Measurements from ENCODE around the gene FBLN2. TPM values are rescaled to one million over a fixed set of nuclear protein-coding genes. Genes with fewer than 3 reads are reported as not detected.

The FBLN2 gene
- total and polyA plus RNA-seq, 10 of the 15 experiments (the other 5 are each of a cell fraction or from before 2014, with no cell fraction given) = 0.03 to 0.41 (median 0.12) TPM; not detected in 2

GRCh38 chr3:13524979-13525669 is 23.8 kb upstream of the FBLN2 start (continued):
- no peak for TF ChIP-seq NR2C1 (IDR thresholded peaks at IDR 0.05)
- no peak for TF ChIP-seq RAD51 (IDR thresholded peaks at IDR 0.05)
- no peak for TF ChIP-seq STAT3 (IDR thresholded peaks at IDR 0.05; ENCODE audit: low read depth, low read length)

- Histone ChIP-seq H3K27me3 (replicated peaks in 1 of 2; ENCODE audit: control insufficient read depth in 2 of 2, insufficient read depth in 2 of 2, low read length in 1 of 2) (peaks cover 1 to 2% of the 10 kb centered on the region in 2 experiments; a peak in 2 of 4 replicates), H3K9me3 (replicated peaks; ENCODE audit: control insufficient read depth, insufficient read depth, low read length) (no peaks in the 10 kb centered on the region; the same call in 2 of the 3 replicates), H3K4me3 (no peak overlapping the region), H3K36me3 (ENCODE audit: control insufficient read depth in 2 of 2, insufficient read depth in 2 of 2, low read length in 1 of 2) (no peaks in the 10 kb centered on the region), H3K9ac (ENCODE audit: control insufficient read depth, insufficient read depth, low read length) (no peak overlapping the region), H3K4me1 (ENCODE audit: control insufficient read depth, insufficient read depth, low read length) (no peaks in the 10 kb centered on the region), H4K20me1 (ENCODE audit: control insufficient read depth, insufficient read depth) (no peaks in the 10 kb centered on the region), H3K4me2 (ENCODE audit: control insufficient read depth, insufficient read depth) (no peak overlapping the region), H2AFZ (ENCODE audit: control insufficient read depth, low read depth, low read length) (no peak overlapping the region), H3K79me2 (ENCODE audit: control insufficient read depth, insufficient read depth, low read length) (no peaks in the 10 kb centered on the region), H3K27ac (ENCODE audit: control insufficient read depth, insufficient read depth) (no peak overlapping the region)
- intact Hi-C loops (cut with micrococcal nuclease; ENCODE audit: unreplicated experiment) = no loop called here
- FAIRE-seq (no peak), ATAC-seq (no peak), DNase-seq (ENCODE audit: low read depth, low spot score) (no peak)
- in situ Hi-C loops (cut with MboI) = no loop called here
- POLR2A ChIA-PET = no interaction called here
- BruUV-seq (replicated peaks) = no TSS peak
- TF ChIP-seq POLR2AphosphoS2 (IDR thresholded peaks at IDR 0.05; ENCODE audit: low read depth, low read length) (no peak), BRCA1 (IDR thresholded peaks at IDR 0.05; ENCODE audit: low read depth, low read length) (no peak)
- 40% methylated on average over 20 of the region's 20 CpGs for WGBS (ENCODE audit: insufficient coverage, insufficient replicate concordance, low lambda C conversion rate, missing lambda C conversion rate)
- RAD21 ChIA-PET (ENCODE audit: unreplicated experiment) = no interaction called here
- SMC1A ChIA-PET (ENCODE audit: uncharacterized antibody, unreplicated experiment) = no interaction called here
- CTCF ChIA-PET = interaction anchor here (0.7 kb wide), 1 partner anchor 200 kb away, joined by 3 read pairs; no protein-coding TSS in a partner anchor
These were observed 22.9 kb upstream of the FBLN2 start for GRCh38 chr3:13525827-13526625.

Data from GM12878 (cell line).